Smooth muscle cell (in vitro differentiated cells): ENCODE data around the gene UBE2E2. TPM values are rescaled to one million over a fixed set of nuclear protein-coding genes. Genes with fewer than 3 reads are reported as not detected.

ENCODE experiments used
- DNase-seq: peaks from one replicate; lab custom pipeline; 2025; ENCODE audit not compliant: unreplicated experiment; lab: John Stamatoyannopoulos, UW
- H2AFZ ChIP-seq: fragments of 200-600 bp; sonication (generic); 2 replicates; pipeline ENCODE4 v1.6.0; 2016; ENCODE audit warnings: antibody characterized with exemption, low read depth, mild to moderate bottlenecking
- H3F3A ChIP-seq: fragments of 200-600 bp; sonication (generic); 2 replicates; pipeline ENCODE4 v1.6.0; 2017; ENCODE audit warnings: antibody characterized with exemption, low read depth
- H3K27ac ChIP-seq: fragments of 200-600 bp; sonication (generic); 2 replicates; pipeline ENCODE4 v1.5.1; 2016; ENCODE audit warnings: low read depth, mild to moderate bottlenecking
- H3K27me3 ChIP-seq: fragments of 200-600 bp; sonication (generic); 2 replicates; pipeline ENCODE4 v1.6.1; 2016; ENCODE audit warnings: low read depth, mild to moderate bottlenecking
- H3K36me3 ChIP-seq: fragments of 200-600 bp; sonication (generic); 2 replicates; pipeline ENCODE4 v1.5.1; 2016; ENCODE audit warnings: low read depth
- H3K4me1 ChIP-seq: fragments of 200-600 bp; sonication (generic); 2 replicates; pipeline ENCODE4 v1.5.1; 2016; ENCODE audit warnings: low read depth
- H3K4me2 ChIP-seq: fragments of 200-600 bp; sonication (generic); 2 replicates; pipeline ENCODE4 v1.6.0; 2016; ENCODE audit warnings: mild to moderate bottlenecking
- H3K4me3 ChIP-seq: fragments of 200-600 bp; sonication (generic); 2 replicates; pipeline ENCODE4 v1.5.1; 2016; ENCODE audit warnings: mild to moderate bottlenecking
- H3K79me2 ChIP-seq: fragments of 200-600 bp; sonication (generic); 2 replicates; pipeline ENCODE4 v1.6.0; 2016; ENCODE audit warnings: low read depth, mild to moderate bottlenecking
- H3K9ac ChIP-seq: fragments of 200-600 bp; sonication (generic); 2 replicates; pipeline ENCODE4 v1.6.0; 2016; ENCODE audit warnings: low read depth
- H3K9me3 ChIP-seq: fragments of 200-600 bp; sonication (generic); replicated peaks from 2 replicates; pipeline ENCODE4 v1.5.1; 2016; ENCODE audit warnings: low read depth
- H4K20me1 ChIP-seq: fragments of 200-600 bp; sonication (generic); 2 replicates; pipeline ENCODE4 v1.6.0; 2016; ENCODE audit warnings: low read depth
- WGBS: methylation state at CpG from one replicate; pipeline ENCODE4 v1.1.7; 2016; ENCODE audit warnings: low lambda C conversion rate; 5-methylcytosine and 5-hydroxymethylcytosine counted together
- polyA plus RNA-seq: library from polyadenylated mRNA; unstranded; fragments of >200 nt; fragmentation: Nextera tagmentation; extraction: Ambion mirVana; gene quantifications from 2 replicates; pipeline ENCODE4 v1.2.1, GENCODE V29; 2016
- total RNA-seq: library from RNA; depleted of rRNA; stranded (reverse); fragments of >200 nt; gene quantifications from 2 replicates; pipeline ENCODE4 v1.2.3, GENCODE V29; 2014
- TF ChIP-seq, protein P1 (sequence below): fragments of 200-600 bp; sonication (generic); IDR thresholded peaks from 2 replicates; pipeline ENCODE4 v1.5.1; 2017; ENCODE audit warnings: borderline replicate concordance, mild to moderate bottlenecking, antibody characterized with exemption; ENCODE audit not compliant: insufficient read depth, poor library complexity, severe bottlenecking

UBE2E2 gene
- total and polyA plus RNA-seq, 2 experiments from 2014 or later, result 65.9 to 121 TPM

DNA sequence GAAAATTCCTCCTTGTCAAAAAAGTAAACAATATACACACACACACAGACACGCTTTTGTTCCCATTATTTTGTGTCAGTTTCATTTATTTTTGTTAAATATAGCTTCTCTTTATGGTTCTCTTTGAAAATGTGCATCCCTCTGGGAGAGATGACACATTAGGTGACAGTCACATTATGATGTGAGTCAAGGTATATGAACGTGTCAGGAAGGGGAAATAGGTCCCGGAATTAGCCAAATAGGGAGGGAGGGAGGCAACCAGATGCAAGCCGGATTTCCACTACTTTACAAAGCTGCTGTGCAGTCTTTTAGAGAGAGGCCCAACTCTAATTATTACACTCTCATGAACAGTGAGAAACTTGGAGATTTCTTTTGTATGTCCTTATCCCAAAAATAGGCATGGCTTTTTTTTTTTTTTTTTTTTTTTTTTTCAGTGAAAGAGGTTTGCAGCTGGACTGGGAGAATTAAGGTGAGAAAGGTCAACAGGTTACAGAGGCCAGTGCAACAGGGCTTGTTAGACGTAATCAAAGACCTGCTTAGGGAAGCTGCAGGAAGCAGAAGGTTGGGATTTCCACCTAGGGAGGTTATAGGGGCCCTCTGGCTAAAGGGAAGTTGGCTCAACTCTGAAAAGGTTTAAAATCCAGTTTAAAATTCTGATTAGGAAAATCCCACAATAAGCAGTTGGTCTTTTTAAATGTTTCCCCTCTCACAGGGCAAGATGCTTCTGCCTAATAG, 362.1 kb downstream of the UBE2E2 start:
- TF ChIP-seq, protein P1, sequence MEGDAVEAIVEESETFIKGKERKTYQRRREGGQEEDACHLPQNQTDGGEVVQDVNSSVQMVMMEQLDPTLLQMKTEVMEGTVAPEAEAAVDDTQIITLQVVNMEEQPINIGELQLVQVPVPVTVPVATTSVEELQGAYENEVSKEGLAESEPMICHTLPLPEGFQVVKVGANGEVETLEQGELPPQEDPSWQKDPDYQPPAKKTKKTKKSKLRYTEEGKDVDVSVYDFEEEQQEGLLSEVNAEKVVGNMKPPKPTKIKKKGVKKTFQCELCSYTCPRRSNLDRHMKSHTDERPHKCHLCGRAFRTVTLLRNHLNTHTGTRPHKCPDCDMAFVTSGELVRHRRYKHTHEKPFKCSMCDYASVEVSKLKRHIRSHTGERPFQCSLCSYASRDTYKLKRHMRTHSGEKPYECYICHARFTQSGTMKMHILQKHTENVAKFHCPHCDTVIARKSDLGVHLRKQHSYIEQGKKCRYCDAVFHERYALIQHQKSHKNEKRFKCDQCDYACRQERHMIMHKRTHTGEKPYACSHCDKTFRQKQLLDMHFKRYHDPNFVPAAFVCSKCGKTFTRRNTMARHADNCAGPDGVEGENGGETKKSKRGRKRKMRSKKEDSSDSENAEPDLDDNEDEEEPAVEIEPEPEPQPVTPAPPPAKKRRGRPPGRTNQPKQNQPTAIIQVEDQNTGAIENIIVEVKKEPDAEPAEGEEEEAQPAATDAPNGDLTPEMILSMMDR, result no peak
- no peak for DNase-seq
- Histone ChIP-seq H3K27me3 (no peaks in the 10 kb centered on the region), H3K9me3 (no peaks in the 10 kb centered on the region), H2AFZ (no peak overlapping the region), H3K4me3 (no peak overlapping the region), H3K79me2 (no peaks in the 10 kb centered on the region), H3K4me2 (no peak overlapping the region), H3K4me1 (peaks cover 29% of the 10 kb centered on the region), H3F3A (no peaks in the 10 kb centered on the region), H4K20me1 (no peaks in the 10 kb centered on the region), H3K27ac (no peak overlapping the region), H3K36me3 (no peaks in the 10 kb centered on the region), H3K9ac (no peak overlapping the region)
- WGBS, result 85% methylated on average over 5 of the region's 5 CpGs

DNA sequence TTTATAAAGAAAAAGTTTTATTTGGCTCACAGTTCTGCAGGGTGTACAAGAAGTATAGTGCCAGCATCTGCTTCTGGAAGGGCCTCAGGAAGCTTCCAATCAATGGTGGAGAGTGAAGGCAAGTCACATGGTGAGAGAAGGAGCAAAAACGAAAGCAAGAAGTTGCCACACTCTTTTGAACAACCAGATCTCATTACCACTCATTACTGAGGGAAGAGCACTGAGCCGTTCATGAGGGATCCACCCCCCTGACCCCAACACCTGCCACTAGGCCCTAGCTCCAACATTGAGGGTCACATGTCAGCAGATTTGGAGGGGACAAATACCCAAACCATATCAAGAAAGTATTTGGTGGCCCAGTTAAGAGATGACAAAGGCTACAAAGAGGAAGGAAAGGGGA, 363.4 kb downstream of the UBE2E2 start:
- H3K4me3 ChIP-seq, result no peak overlapping the region
- no peaks in the 10 kb centered on the region for H3K9me3 ChIP-seq
- H3K4me1 ChIP-seq, result peaks cover 29% of the 10 kb centered on the region
- 79% methylated on average over 2 of the region's 2 CpGs for WGBS
- no peaks in the 10 kb centered on the region for H3K27me3 ChIP-seq
- H2AFZ ChIP-seq, result no peak overlapping the region
- H3K36me3 ChIP-seq, result no peaks in the 10 kb centered on the region
- no peak for DNase-seq
- H3K79me2 ChIP-seq, result no peaks in the 10 kb centered on the region
- H3K9ac ChIP-seq, result no peak overlapping the region
- TF ChIP-seq, protein P1, result no peak
- H4K20me1 ChIP-seq, result no peaks in the 10 kb centered on the region
- H3F3A ChIP-seq, result no peaks in the 10 kb centered on the region
- no peak overlapping the region for H3K4me2 ChIP-seq
- no peak overlapping the region for H3K27ac ChIP-seq

DNA sequence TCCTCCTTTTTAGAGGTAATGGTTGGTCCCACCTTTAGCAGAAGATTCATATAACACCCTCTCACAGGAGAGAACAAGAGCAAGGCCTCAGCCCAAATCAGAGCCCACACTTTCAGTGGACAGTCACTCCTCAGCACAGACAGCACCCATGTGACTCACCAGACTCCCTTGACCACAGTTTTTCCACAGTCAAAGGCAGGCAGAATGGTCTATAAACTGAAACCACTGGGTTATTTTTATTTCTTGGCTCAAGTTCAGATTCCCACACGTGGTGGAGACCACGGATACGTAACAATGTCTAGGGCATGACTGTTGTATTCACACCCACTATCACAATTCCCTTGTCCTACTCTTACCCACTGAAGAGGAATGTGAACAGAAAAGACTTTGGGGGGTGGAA, 364.8 kb downstream of the UBE2E2 start:
- Histone ChIP-seq H4K20me1 (no peaks in the 10 kb centered on the region), H3K4me2 (peak overlapping the region; percentile 58), H2AFZ (no peak overlapping the region), H3K9me3 (no peaks in the 10 kb centered on the region), H3K9ac (peak overlapping the region; percentile 11), H3K4me3 (no peak overlapping the region), H3F3A (no peaks in the 10 kb centered on the region), H3K79me2 (no peaks in the 10 kb centered on the region), H3K27ac (peak overlapping the region; percentile 81), H3K4me1 (peaks cover 29% of the 10 kb centered on the region), H3K36me3 (no peaks in the 10 kb centered on the region), H3K27me3 (no peaks in the 10 kb centered on the region)
- DNase-seq, result peak; percentile 1
- TF ChIP-seq, protein P1, result no peak
- WGBS, result 16% methylated on average over 3 of the region's 3 CpGs

DNA sequence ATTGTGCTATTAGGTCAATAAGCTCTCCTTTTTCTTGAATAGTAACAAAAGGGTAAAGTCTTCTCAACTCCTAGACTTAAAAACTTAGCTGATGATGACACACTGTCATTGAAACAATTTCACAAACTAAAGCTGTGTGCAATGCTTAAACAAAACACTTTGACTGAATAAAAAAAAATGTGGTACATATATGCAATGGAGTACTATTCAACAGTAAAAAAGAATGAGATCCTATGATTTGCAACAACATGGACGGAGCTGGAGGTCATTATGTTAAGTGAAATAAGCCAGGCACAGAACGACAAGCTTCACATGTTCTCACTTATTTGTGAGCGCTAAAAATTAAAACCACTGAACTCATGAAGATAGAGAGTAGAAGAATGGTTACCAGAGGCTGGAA, 370.7 kb downstream of the UBE2E2 start:
- Histone ChIP-seq H3K4me3 (no peak overlapping the region), H2AFZ (no peak overlapping the region), H3K79me2 (no peaks in the 10 kb centered on the region), H4K20me1 (no peaks in the 10 kb centered on the region), H3K27me3 (no peaks in the 10 kb centered on the region), H3K36me3 (no peaks in the 10 kb centered on the region), H3K27ac (no peak overlapping the region), H3K4me2 (no peak overlapping the region), H3K9ac (no peak overlapping the region), H3F3A (no peaks in the 10 kb centered on the region), H3K4me1 (no peaks in the 10 kb centered on the region), H3K9me3 (no peaks in the 10 kb centered on the region)
- no peak for DNase-seq
- WGBS, result 92% methylated on average over 3 of the region's 3 CpGs
- TF ChIP-seq, protein P1, result no peak
